Hematopoietic multipotent progenitor cell treated with erythropoietin and hydrocortisone succinate and interleukin-3 and kit ligand, for 17 days (in vitro differentiated cells): Measurements from ENCODE around the gene RPL31.

Experiments used
- DNase-seq: peaks from one replicate; pipeline ENCODE4 v3.0.0-alpha.2; 2015; ENCODE audit warnings: low spot score

The RPL31 gene

DNA sequence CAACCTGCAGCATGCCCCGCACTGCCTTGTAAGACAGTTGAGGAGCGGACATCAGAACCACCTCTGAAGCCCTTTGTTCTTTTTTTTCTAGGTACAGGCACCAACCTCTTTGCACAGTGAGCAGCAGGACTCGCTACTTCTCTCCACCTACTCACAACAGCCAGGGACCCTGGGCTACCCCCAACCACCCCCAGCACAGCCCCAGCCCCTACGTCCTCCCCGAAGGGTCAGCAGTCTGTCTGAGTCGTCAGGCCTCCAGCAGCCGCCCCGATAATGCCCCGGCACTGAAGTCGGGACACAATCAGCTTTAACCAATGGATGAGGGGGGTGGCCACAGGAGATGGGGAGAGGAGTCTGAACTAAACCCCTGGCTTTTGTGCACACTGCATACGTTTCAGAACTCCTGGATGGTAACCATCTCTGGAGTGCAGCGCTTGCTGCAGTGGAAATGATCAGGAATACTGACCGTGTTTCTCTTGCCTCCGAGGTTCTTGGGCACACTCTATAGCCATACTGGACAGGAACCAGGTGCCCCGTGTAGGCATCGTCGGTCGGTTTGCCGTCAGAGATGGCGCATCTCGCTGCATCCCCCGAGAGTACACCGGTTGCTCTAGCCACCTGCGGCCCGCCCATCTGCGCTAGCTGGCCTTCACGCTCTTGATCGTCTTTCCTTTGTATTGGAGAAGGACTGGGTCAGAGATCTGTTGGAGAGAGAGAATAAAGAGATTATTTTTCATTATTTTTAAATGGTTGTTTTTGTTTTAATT is 6.6 kb upstream of the RPL31 start:
- DNase-seq, result no peak

DNA sequence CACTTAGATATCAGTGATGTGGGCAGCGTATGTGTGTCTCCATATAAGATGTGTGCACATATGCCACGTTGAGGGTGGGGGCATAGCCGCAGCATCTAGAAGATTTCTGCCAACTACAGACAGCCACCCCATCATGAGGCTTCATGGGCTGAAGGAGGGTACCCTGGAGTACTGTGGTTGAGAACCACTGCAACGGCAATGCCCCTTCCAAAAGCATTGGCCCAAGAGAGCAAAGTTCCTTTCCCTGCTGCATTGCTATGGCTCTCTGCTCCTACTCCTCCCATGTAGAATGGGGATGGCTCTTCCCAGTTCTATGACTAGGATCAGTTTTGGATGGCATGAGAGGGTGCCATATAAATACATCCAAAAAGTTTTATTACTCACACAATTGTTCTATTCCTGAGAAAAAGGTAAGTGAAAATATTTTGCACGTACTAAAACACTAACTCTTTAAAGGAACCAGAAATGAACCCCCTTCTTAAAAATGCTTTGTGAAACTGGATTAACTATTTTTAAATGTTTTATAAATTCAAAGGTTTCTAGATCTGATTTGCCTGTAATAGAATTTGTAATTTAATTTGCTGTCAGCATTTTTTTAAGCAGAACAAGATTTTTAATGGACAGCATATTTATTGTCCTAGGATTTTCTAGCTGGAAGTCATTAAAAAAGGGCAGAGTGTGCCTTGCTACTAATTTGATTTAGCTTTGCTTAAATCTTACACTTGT is 4.4 kb upstream of the RPL31 start:
- DNase-seq, result no peak

DNA sequence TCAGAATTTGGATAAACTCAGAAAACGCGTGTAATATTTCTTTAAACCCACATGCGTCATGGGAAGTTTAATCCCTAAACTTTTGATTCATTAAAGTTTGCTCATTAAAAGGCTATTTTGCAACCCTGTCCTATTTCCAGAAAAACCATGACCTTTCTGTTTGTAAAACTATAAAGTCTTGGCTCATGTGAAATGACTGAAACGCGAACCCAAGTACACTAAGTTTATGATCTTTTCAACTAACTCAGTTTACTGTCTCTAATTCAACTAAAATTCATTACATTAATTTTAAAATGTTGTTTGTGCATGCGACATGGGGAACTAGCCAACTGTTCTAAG is 3.9 kb upstream of the RPL31 start:
- DNase-seq, result no peak

DNA sequence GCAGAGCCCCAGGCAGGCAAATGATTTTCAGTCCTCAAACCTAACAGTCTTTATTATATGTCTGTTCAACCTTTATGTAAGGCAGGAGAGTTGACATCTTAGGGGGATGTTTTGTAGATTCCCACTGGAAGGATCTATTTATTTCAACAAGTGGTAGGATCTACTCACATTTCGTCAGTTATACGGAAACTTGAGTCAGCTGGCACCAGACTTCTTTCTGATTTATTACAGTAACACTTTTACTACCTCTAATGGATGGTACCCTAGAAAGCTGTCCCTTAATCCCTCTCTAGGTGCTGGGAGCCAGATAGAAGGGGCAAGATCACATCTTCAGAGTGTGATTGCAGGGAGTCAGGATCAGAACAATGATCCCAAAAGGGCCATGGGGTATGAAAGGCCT is 2.1 kb upstream of the RPL31 start:
- no peak for DNase-seq

DNA sequence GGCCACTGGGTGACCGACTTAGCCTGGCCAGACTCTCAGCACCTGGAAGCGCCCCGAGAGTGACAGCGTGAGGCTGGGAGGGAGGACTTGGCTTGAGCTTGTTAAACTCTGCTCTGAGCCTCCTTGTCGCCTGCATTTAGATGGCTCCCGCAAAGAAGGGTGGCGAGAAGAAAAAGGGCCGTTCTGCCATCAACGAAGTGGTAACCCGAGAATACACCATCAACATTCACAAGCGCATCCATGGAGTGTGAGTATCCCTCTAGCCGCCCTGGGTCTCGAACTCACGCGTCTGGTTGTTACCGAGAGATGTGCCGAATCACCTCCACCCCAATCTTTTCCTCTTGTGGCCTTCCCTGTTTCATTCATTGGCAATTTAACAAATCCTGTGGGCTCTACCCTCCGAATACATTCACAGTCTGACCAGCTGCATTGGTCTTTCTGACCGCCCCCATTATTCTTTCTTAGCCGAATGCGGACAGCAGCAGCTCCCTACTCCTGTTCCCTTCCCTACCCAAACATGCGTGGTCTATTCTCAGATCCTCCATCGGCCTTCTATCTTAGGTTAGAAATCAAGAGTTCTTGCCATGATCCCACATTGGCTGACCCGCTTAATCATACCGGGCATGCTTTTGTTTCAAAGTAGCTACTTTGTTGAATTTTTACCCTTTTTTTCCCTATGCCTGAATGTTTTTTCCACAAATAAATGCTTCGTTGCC is 631 bp downstream of the RPL31 start:
- no peak for DNase-seq

DNA sequence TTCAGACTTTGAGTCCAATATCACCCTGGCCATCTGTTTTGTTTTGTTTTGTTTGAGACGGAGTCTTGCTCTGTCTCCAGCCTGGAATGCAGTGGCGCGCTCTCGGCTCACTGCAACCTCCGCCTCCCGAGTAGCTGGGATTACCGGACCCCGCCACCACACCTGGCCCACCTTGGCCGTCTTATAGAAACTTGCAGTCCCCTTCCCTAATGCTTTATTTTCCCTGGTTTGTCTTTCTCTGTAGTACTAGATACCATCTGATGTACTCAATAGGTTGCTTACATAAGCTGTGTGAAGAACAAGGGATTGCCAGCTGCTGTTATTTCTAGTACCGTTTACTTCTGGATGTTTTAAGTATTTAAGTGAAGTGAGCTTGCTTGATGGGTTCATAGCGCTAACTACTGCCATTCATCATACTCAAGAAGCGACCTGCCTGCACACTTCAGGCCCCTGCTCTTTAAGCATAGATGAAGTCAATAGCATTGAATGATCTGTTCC is 1.2 kb downstream of the RPL31 start:
- no peak for DNase-seq

DNA sequence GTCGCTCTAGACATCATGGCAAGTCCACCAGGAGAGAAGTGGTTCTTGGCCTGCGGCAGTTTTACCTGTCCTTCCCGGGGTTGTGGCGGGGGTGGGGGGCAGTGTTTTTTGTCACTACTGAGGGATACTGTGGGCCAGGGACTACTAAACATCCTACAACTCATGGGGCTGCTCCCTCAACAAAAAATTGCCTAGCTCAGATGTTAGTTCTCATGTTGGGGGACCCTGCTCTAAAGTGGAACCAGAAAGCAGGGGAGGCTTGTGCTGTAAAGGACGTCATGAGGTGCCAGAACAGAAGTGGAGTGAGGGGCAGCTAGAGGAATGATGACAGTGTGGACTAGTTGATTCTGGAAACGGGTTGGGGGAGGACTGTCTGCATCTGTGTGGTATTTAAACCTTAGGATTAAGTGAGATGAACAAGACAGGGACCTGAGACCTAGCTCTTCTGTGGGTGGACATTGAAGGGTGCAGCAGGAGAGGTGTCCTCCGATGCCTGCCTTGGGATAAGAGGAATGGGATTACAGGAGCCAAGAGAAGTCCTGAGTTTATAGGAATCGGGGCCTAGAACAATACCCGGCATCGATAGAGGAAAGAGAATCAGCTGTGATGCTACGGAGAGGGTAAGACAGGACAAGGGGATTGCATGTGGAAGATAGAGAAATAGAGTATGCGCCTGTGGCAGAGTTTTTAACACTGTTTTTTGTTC is 2.7 kb downstream of the RPL31 start:
- DNase-seq, result no peak

DNA sequence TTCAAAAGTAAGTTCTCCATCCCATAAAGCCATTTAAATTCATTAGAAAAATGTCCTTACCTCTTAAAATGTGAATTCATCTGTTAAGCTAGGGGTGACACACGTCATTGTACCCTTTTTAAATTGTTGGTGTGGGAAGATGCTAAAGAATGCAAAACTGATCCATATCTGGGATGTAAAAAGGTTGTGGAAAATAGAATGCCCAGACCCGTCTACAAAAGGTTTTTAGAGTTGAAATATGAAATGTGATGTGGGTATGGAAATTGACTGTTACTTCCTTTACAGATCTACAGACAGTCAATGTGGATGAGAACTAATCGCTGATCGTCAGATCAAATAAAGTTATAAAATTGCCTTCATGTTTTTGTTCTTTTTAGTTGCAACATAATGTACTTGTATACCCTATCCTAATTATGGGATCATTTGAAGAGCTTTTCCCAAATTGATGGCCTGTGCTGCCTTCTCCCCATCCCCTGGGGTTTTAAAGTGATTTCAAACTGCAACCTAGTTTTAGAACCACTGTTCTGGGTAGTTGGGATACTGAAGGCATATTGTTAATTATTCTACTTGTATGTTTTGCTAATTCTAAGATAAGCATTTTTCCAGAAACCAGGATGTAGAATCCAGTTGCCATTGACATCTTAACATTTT is 4.1 kb downstream of the RPL31 start:
- DNase-seq, result no peak

DNA sequence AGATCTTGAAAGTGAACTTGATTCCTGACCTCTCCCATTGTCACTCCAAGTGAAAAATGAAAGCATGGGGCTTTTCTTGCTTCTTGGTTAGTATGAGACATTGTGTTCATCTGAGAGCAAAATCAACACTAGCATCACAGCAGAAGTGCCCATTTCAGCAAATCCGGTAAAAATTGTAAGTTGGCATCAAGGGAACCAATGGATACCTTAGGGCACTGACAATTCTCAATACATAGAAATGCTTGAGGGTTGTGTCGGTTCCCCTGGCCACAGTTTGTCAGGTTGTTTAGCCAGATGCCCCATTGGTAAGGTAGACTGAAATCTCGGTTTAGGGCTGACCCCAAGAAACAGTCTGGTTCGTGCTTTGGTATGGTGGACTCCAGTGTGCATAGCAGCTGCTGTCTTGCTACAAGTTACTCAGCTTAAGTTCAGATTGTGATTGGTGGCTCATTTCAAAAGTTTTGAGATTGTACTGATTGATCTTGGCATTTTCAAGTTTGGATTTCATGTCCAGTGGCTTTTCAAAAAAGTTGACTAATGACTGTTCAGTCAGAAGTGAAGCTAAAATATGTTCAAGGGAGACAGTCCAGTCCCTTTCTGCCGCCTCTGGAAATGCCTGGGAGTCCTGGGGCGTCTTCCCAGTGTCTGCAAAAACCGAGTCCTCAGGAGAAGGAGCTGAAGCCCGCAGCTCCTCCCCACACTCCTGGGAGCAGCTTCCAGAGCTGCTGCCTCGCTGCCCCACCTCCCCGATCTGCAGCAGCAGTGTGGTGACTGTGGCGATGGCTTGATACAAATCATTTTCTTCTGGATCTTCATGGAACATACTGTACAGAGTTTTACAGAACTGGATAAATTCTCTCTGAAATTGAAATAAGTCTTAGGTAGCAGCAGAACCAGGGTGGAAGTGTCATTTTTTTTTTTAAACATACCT is 5.6 kb downstream of the RPL31 start:
- no peak for DNase-seq

DNA sequence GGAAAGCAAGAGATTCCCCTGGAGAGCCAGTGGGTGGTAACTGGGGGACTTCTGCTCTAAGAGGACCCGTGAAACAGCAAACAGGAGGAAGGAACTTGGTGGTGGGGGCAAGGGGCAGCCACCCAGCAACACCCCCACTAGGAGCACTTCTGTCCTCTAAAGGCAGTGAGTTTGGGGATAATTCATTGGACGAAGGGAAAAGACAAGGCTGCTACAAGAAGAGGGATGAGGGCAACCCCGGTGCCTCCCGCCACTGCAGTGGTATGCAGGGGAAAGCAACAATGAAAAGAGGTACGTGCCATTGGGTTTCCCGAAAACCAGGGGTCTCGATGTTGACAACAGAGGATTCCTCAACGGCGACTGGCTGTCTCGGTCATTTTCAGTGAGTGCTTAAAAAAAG is 9.1 kb downstream of the RPL31 start:
- no peak for DNase-seq

DNA sequence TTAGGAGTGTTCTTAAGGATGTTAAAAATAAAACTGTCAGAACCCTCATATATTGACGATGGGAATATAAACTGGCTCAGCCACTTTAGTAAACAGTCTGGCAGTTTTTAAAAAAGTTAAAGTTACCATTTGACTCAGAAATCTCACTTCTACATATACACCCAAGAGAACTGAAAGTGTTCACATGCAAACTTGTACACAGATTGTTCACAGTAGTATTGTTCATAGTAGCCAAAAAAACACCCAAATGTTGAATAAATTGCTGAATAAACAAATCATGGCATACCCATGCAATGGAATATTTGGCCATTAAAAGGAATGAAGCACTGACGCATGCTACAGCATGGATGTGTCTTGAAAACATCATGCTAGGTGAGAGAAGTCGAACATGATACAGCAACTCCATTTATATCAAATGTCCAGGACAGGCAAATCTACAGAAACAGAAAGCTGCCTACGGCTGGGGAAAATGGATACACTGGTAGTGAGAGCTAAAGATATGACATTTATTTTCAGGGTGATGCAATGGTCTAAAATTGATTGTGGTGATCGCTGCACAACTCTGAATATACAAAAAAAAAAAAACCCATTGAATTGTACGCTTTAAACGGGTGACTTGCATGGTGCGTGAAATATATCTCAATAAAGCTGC is 10.1 kb downstream of the RPL31 start:
- no peak for DNase-seq

DNA sequence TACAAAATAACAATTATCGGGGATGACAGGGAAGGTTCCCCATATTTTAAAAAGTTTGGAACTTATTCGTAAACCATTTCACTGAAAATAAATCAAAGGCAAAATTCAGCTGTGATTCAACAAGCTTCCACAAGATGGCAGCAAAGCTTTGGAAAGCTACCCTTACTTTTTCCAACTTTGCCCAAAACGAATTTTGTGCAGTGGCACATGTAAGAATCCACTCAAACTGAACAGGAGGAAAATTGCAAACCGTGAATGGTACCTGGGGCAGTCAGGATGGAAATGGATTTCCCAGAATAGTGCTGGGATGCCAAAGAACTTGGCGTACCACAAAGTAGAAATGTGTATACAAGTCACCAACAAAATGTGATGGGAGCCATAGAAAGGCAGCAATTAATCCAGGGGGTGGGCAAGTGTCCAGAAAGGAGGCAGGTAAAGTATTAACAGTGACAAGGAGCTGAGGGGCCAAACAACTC is 10.7 kb downstream of the RPL31 start:
- peak; percentile 59 for DNase-seq

DNA sequence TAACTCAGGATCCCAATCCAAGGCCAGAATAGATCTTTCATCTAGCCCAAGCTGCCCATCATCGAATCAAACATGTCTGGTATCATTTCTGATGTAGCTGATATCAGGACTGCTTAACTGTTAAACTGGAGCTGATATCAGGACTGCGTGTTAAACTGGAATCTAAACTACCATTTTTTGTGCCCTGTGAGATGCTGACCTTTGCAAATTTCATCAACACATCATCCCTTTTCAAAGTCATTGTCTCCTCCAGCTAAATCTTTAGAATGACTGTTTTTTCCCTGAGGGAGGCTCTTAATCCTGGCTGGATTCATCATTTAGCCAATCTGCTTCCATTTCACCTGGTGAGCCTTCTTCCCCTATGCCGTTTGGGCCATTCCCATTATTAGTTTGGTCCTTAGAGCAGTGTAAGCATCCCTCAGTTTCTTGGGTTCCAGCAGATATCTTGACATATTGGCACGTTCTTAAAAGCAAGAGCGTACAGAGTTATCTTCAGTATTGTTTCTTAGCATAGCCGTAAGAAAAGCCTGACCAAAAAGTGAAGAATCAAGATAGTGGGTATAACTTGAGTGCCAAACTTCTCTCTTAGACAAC is 12.3 kb downstream of the RPL31 start:
- no peak for DNase-seq

DNA sequence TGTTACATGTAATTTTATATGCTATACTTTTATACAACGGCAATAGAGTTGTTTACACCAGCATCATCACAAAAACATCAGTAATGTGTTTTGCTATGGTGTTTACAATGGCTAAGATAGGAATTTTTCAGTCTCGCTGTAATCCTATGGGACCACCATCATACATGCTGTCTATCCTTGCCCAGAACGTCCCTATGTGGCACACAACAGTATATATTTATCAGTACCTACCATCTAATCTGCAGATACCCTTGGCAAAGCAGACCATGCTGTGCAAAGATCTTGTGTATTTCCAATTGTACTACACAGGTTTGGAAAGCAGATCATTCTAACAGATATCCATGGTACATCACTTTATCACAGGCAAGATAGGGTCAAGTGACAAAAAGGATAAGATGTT is 15.3 kb downstream of the RPL31 start:
- no peak for DNase-seq

DNA sequence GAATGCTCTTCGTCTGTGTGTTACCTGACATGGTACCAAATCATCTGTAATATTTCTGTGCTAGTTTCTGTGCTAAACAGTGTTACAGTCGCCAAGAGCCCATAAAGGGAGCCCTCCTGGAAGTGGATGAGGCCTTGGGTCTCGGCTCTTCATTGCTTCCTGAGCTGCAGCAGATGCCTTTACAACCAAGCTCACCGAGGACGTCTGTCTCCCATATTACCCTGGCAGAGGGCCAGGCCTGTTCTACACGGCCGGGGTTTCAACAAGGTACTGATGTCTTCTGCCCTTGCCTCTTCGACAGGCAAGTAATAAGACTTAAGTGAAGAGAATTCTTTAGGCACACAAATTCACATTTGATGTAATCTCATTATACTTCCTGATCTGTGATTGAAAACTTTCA is 16.8 kb downstream of the RPL31 start:
- no peak for DNase-seq

DNA sequence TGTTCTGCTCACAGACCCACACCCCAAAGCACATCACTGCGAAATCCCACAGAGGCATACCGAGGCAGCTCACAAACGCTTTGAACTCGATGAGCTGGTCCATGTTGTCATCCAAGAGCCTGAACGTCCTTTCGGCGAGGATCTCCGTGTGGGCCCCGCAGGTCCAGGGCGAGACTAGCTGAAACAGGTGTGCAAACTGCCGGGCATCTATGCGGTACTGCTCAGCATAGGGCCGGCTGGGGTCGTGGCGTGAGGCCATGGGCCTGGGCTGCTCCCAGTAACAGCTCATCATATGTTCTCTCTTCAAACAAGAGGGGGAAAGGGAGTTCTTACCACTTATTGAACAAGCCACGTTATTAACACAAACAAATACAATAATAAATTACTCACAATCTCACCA is 20.1 kb downstream of the RPL31 start:
- DNase-seq, result no peak

DNA sequence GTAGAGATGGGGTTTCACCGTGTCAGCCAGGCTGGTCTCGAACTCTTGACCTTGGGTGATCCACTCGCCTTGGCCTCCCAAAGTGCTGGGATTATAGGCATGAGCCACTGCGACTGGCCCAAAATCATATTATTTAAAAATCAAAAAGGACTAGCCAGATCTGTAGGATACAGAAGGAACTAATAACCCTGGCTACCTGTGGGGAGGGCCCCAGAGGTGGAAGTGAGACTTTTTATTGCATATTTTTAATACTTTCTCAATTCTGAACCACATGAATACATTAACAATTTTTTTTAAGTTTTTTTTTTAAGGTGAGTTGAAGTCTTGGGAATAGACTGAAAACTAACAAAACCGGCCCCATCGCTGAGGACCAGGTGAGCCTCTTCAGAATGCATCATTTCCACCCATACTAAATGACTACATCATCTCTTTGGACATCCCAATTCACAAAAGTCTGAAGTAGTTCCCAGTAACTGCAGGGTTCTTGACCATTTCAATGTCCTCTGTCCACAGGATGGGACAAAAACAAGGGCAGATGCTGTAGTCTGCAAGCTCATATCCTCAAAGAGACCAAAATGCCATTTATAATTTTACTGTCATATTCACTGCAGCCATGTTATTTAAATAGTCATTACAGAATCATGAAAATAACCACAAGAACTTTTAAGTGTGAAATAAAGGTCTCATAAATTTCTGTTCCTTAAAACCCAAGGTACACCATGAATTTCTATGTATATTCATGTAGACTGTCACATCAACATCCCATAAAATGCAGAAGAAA is 21.4 kb downstream of the RPL31 start:
- no peak for DNase-seq

DNA sequence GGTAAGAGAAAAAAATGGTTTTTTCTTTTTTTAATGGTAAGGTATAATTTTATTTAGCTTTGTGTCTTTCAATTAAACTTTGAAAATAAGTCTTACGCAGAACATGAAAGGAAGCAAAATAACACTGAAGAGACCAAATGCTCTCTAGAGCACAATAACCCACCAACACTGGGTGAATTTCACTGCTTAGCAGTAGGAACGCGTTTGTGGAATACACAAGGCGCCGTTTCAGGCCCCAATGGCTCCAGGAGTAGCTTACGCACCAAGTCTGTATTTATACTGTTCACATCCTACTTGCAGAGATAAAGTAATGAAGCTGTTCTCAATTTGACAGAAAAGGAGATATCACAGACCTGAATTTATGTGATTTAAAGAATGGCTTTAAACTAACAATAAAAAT is 23.5 kb downstream of the RPL31 start:
- DNase-seq, result no peak

DNA sequence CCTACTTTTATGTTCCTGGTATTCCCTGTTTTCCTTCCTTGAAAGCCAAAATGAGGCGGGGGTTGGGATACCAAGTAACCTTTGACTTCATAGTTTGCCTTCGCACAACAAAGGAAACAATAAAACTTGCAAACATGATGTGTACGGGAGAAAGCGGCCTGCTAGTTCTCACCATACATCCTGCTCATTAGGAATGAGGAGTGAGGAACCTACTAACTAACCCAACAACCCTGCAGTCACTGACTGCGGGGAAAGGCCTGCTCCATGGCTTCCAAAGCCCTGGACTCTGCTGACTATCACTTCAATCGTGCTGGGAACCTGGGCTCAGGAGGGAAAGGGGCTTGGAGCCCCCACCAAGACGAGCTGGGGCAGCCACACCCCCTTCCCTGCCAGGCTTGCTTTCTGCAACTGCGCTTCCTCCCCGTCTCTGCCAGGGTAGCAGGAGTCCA is 24.2 kb downstream of the RPL31 start:
- no peak for DNase-seq
